IPS-11a (cell line): Measurements from ENCODE around the gene CXCL16.
"Not testable (repeated sequence)": the region's sequence is repeated elsewhere in the genome, so short reads cannot be mapped to it uniquely, and the experiment has no call there.

Source experiments
- H3K4me3 ChIP-seq: one replicate; pipeline ENCODE4 v1.5.1; 2013; ENCODE audit warnings: low read depth, low read length, control low read depth

The CXCL16 gene

DNA sequence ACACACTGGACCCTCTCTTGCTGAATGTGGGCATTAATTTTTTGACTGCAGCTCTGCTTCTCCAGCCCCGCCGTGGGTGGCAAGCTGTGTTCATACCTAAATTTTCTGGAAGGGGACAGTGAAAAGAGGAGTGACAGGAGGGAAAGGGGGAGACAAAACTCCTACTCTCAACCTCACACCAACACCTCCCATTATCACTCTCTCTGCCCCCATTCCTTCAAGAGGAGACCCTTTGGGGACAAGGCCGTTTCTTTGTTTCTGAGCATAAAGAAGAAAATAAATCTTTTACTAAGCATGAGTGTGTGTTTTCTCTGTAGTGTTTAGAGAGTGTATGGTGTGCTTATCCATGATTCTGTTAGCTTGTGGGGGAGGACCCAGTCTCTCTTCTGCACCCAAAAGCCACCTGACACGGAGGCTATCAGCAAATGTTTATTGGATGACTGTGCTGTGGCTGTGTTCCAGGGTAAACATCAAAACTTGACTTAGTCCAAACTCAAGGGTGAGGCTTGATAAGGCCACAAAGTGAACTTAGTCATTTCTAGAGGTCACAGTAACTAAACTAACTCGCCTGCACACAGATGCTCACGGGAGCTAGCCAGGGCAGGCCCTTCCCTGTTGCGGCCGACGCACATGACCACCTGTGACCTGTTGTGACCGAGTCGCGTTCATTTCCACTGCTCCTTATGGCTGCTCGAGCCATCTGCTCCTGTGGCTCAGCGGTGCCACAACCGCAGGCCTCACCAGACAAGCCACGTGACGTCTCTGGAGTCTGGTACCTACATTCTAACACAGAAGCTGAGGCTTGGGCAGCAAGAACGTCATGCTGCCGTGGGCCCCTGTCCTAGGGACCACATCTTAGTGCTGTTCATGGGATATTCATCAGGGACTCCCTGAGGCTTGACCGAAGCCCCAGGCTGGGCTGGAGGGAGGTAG lies 18.3 kb downstream of the CXCL16 start:
- no peak overlapping the region for H3K4me3 ChIP-seq

GRCh38 chr17:4720787-4721186 lies 18.9 kb downstream of the CXCL16 start:
- H3K4me3 ChIP-seq: no peak overlapping the region

DNA sequence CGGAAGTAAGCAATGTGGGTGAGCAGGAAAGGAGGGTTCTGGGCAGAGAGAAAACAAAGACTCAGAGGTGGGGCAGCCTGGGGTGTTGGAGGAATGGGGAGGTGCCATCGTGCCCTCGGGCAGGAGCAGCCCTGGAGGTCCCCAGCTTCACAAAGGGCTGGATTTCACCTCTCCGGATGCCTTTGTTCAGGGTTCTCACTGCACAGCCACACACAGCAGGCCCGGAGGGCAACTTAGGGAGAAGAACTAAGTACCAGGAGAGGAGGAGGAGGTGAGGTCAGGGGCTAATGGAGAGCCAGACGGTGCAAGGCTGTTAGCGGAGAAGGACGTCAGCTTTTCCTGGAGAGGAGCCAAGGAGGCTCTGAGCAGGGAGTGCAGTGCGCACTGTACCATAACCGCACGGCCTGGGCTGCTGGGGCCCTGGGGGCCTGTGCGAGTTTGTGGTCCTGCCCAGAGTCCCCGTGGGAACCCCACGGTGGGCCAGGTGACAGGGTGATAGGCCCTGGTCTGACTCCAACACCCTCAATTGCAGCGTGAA lies 20.0 kb downstream of the CXCL16 start:
- no peak overlapping the region for H3K4me3 ChIP-seq

GRCh38 chr17:4719146-4719545 lies 20.6 kb downstream of the CXCL16 start:
- no peak overlapping the region for H3K4me3 ChIP-seq

DNA sequence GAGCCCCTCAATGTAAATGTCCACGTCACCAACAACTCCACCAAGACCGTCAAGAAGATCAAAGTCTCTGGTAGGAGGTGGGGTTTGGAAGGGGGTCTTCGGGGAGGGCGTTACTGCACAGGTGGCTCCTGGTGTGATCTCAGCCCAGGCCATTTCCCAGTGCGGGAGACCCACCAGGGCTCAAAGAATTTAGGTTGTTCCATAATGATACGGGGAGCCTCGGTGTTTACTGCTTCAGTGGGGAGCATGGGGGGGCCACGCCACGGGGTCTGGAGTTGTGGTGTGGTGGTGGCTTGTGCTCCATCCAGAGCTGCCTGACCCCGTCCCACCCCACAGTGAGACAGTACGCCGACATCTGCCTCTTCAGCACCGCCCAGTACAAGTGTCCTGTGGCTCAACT lies 21.5 kb downstream of the CXCL16 start:
- H3K4me3 ChIP-seq: no peak overlapping the region

GRCh38 chr17:4717791-4718190 lies 21.9 kb downstream of the CXCL16 start:
- no peak overlapping the region for H3K4me3 ChIP-seq

- no peak overlapping the region for H3K4me3 ChIP-seq
Measured at GRCh38 chr17:4716081-4716480, 23.6 kb downstream of the CXCL16 start.

DNA sequence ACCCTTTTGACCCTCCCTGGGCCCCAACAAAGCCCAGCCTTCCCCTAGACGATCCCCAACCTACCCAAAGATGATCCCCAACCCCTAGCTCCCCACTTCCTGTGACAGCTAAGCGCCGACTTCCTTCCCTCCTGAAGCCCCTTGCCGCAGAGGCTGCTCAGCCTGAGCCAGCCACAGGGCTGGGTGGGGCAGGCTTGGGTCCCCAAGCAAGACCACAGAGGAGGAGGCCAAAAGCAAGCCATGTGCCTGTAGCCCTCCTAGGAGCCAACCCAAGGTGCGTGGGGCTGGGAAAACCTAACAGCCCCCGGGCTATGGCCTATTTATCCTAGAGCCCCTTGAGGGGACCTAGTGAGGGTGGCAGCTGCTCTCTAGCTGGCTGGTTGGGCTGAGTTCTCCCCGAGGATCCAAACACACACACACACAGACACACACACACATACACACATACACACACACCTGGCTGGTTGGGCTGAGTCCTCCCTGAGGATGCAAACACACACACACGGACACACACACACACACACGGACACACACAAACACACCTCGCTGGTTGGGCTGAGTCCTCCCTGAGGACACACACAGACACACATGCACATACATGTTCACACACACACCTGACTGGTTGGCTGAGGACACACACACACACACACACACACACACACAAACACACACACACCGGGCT lies 24.5 kb downstream of the CXCL16 start:
- no peak overlapping the region for H3K4me3 ChIP-seq

- H3K4me3 ChIP-seq: not testable (repeated sequence)
Measured at GRCh38 chr17:4714340-4715062, 25.2 kb downstream of the CXCL16 start.

GRCh38 chr17:4712526-4712925 lies 27.2 kb downstream of the CXCL16 start:
- H3K4me3 ChIP-seq: no peak overlapping the region

DNA sequence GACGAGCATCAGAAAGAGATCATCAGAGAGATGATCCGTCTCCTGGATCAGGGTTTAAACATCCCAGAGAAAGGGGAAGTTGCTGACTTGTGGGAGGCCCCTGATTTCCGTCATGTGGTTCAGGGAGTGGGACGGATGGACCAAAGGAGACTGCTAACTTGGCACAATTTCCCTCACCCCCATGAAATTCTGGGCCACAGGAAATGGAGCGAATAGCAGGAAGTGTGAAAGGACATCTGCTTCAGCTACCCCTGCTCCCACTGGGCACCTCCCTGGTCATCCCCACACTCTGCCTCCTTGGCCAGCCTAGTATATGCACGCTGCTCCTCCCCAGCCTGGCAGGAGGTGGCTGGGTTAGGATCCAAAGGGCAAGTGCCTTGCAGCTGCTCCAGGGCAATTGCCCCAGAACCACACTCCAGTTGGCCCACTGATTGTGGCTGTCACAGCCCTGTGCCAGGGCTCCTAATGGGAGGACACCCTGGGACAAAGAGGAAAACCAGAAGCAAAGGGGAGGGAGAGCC lies 28.0 kb downstream of the CXCL16 start:
- no peak overlapping the region for H3K4me3 ChIP-seq

- H3K4me3 ChIP-seq: peak overlapping the region; percentile 69
Measured at GRCh38 chr17:4710693-4711634, 28.8 kb downstream of the CXCL16 start.

DNA sequence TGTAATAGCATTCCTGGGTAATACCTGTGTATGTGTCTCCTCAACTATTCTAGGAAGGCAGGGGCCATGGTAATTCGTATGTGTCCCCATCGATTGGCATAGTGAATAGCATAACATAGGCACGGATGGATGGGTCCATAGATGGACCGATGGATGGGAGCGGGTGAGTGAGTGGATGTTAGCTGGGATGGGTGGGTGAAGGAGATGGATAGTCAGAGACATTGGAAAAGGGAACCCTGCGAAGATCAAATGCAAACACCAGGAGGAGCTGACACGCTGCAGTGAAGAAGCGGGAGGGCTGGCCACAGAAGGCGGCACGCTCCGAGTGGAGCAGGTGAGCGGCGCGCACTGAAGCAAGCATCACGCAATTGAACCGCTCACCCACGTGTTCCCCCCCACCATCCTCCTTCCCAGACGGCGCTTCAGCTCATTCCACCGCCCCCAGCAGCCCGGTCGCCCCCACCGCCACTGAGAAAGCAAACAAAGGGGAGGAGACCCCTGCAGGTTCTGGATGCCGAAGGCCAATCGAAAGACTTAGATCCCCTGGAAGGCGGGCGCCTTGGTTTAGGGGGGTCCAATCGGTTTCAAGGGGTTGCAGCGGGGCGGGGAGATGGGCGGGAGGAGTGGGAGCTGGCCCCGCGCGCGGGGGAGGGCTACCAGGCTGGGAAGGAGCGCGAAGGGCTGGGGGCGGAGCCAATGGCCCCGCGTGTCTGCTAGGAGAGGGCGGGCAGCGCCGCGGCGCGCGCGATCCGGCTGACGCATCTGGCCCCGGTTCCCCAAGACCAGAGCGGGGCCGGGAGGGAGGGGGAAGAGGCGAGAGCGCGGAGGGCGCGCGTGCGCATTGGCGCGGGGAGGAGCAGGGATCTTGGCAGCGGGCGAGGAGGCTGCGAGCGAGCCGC lies 29.7 kb downstream of the CXCL16 start, which contains the start of gene ARRB2:
Gene ARRB2, plus strand, starts transcription at position 839 of the 899 bp plus-strand sequence. CDS start 90 bp downstream, outside the sequence.
- peak within 1 kb of the TSS; percentile 69 for H3K4me3 ChIP-seq

DNA sequence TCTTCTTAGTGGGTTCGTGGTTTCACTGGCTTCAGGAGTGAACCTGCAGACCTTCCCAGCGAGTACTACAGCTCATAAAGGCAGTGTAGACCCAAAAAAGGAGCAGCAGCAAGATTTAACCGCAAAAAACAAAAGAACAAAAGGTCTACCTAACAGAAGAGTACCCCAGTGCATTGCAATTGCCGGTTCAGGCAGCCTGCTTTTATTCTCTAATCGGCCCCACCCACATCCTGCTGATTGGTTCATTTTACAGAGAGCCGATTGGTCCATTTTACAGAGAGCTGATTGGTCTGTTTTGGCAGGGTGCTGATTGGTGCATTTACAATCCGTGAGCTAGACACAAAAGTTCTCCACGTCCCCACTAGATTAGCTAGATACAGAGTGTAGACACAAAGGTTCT lies 31.3 kb downstream of the CXCL16 start:
- H3K4me3 ChIP-seq: no peak overlapping the region

- H3K4me3 ChIP-seq: no peak overlapping the region
Measured at GRCh38 chr17:4706121-4706520, 33.6 kb downstream of the CXCL16 start.

GRCh38 chr17:4704991-4705390 lies 34.7 kb downstream of the CXCL16 start:
- H3K4me3 ChIP-seq: no peak overlapping the region

GRCh38 chr17:4704574-4704907 lies 35.2 kb downstream of the CXCL16 start:
- H3K4me3 ChIP-seq: peak overlapping the region; percentile 93

DNA sequence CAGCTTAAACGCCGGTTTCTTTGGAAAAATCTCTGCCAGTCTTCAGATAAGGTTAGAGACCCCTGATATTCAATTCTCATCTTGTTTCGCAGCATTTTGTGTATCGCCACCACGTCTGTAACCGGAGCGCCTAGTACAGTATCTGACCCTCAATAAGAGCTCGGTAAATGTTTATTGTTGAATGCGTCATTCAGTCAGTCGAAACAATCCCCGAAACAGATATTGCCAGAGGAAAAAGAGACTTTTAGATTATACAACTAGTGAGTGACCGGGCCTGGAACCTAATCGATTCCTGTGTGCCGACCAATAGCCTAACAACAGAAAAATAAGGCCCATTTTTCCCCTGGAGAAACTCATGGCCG lies 36.4 kb downstream of the CXCL16 start:
- peak overlapping the region; percentile 93 for H3K4me3 ChIP-seq

GRCh38 chr17:4701116-4701515 lies 38.6 kb downstream of the CXCL16 start:
- H3K4me3 ChIP-seq: no peak overlapping the region
